GM12878 (cell line): ENCODE measurements around the gene CTNNA2. TPM values are rescaled to one million over a fixed set of nuclear protein-coding genes. Genes with fewer than 3 reads are reported as not detected.

Experiments
- ATAC-seq: fragments of 200-7000 bp; cut with Tn5 transposase; 3 replicates; pipeline ENCODE4 v1.9.1; 2020; ENCODE audit warnings: mild to moderate bottlenecking, moderate library complexity
- BruUV-seq: library from RNA; stranded (reverse); fragments of 400-500 nt; replicated peaks from 2 replicates; lab custom pipeline; 2021; lab: Mats Ljungman, UMichigan
- CTCF ChIA-PET: fragments of 300-600 bp; sonication (Branson Sonifier 250); formaldehyde crosslinking; extraction: SDS; loops from one replicate; lab custom pipeline; 2021; ENCODE audit warnings: inconsistent platforms; lab: Yijun Ruan, JAX
- POLR2A ChIA-PET: fragments of 350-600 bp; formaldehyde crosslinking; extraction: SDS; loops from one replicate; lab custom pipeline; 2021; ENCODE audit warnings: inconsistent platforms; lab: Charles Lee
- RAD21 ChIA-PET: fragments of 300-600 bp; sonication (Branson Sonifier 250); formaldehyde crosslinking; loops from one replicate; lab custom pipeline; 2023; ENCODE audit warnings: antibody characterized with exemption; ENCODE audit not compliant: unreplicated experiment; lab: Charles Lee
- SMC1A ChIA-PET: fragments of 300-600 bp; sonication (Branson Sonifier 250); formaldehyde crosslinking; loops from one replicate; lab custom pipeline; 2023; ENCODE audit not compliant: unreplicated experiment, uncharacterized antibody; lab: Charles Lee
- DNase-seq: peaks from one replicate; pipeline ENCODE4 v3.0.0-alpha.2; 2011; ENCODE audit warnings: low read depth, low spot score
- FAIRE-seq: peaks from 3 replicates; lab custom pipeline; 2011; peaks lifted over from hg19 to GRCh38; lab: Jason Lieb, UNC
- H2AFZ ChIP-seq: 2 replicates; pipeline ENCODE4 v1.6.0; 2011; ENCODE audit warnings: low read depth, low read length, control low read depth; ENCODE audit not compliant: control insufficient read depth
- H3K27ac ChIP-seq: 2 replicates; pipeline ENCODE4 v1.5.1; 2011; ENCODE audit warnings: control low read depth; ENCODE audit not compliant: control insufficient read depth, insufficient read depth
- H3K27me3 ChIP-seq, 2 experiments: replicated peaks in 1 of 2; 2 replicates each; pipeline versions ENCODE4 v1.6.0 to v1.6.1; 2011; ENCODE audit warnings: low read length in 1 of 2; ENCODE audit not compliant: control insufficient read depth in 2 of 2, insufficient read depth in 2 of 2
- H3K36me3 ChIP-seq, 2 experiments: 2 replicates each; pipeline ENCODE4 v1.5.1; 2011; ENCODE audit warnings: low read length in 1 of 2; ENCODE audit not compliant: control insufficient read depth in 2 of 2, insufficient read depth in 2 of 2
- H3K4me1 ChIP-seq: 2 replicates; pipeline ENCODE4 v1.6.1; 2011; ENCODE audit warnings: mild to moderate bottlenecking, low read length, moderate library complexity, mixed read lengths; ENCODE audit not compliant: control insufficient read depth, insufficient read depth
- H3K4me2 ChIP-seq: 2 replicates; pipeline ENCODE4 v1.6.0; 2011; ENCODE audit warnings: control low read depth; ENCODE audit not compliant: control insufficient read depth, insufficient read depth
- H3K4me3 ChIP-seq: fragments of 200-600 bp; sonication (generic); 2 replicates; pipeline ENCODE4 v1.5.1; 2016
- H3K79me2 ChIP-seq: 2 replicates; pipeline ENCODE4 v1.6.0; 2011; ENCODE audit warnings: low read length; ENCODE audit not compliant: control insufficient read depth, insufficient read depth
- H3K9ac ChIP-seq: 2 replicates; pipeline ENCODE4 v1.8.0; 2011; ENCODE audit warnings: low read length, control low read depth, mixed read lengths; ENCODE audit not compliant: control insufficient read depth, insufficient read depth
- H3K9me3 ChIP-seq: replicated peaks from 3 replicates; pipeline ENCODE4 v1.5.1; 2011; ENCODE audit warnings: mild to moderate bottlenecking, low read length; ENCODE audit not compliant: control insufficient read depth, insufficient read depth
- H4K20me1 ChIP-seq: 2 replicates; pipeline ENCODE4 v1.6.0; 2011; ENCODE audit not compliant: control insufficient read depth, insufficient read depth
- HDAC6 ChIP-seq: fragments of 200-600 bp; sonication (generic); IDR thresholded peaks from one replicate; pipeline ENCODE4 v1.8.0; 2017; ENCODE audit warnings: antibody characterized with exemption; ENCODE audit not compliant: unreplicated experiment
- LARP7 ChIP-seq: fragments of 450-650 bp; IDR thresholded peaks from 2 replicates; pipeline ENCODE4 v1.6.1; 2017; ENCODE audit warnings: mild to moderate bottlenecking
- MYB ChIP-seq: fragments of 150-350 bp; IDR thresholded peaks from 2 replicates; pipeline ENCODE4 v1.6.1; 2014; ENCODE audit warnings: mild to moderate bottlenecking, low read depth, low read length, borderline replicate concordance
- POLR2A ChIP-seq: IDR thresholded peaks from 2 replicates; pipeline ENCODE4 v1.6.1; 2011; ENCODE audit warnings: low read depth, mild to moderate bottlenecking, low read length
- POLR2AphosphoS5 ChIP-seq: IDR thresholded peaks from 2 replicates; pipeline ENCODE4 v1.6.1; 2011; ENCODE audit warnings: mild to moderate bottlenecking, low read length, inconsistent platforms
- TCF12 ChIP-seq: IDR thresholded peaks from 2 replicates; pipeline ENCODE4 v1.6.1; 2011; ENCODE audit warnings: low read depth, mild to moderate bottlenecking, low read length
- ZSCAN29 ChIP-seq: fragments of 450-650 bp; IDR thresholded peaks from 2 replicates; pipeline ENCODE4 v1.6.1; 2017; ENCODE audit warnings: mild to moderate bottlenecking, moderate library complexity
- WGBS: methylation state at CpG from one replicate; pipeline ENCODE4 v1.1.6; 2016; ENCODE audit warnings: low lambda C conversion rate; ENCODE audit not compliant: insufficient replicate concordance, insufficient coverage; ENCODE audit errors: missing lambda C conversion rate; 5-methylcytosine and 5-hydroxymethylcytosine counted together
- in situ Hi-C: fragments of 300-500 bp; cut with MboI; formaldehyde crosslinking; loops from 9 replicates; pipeline ENCODE4 v1.14.3; 2018; ENCODE audit warnings: mixed read lengths
- intact Hi-C: fragments of 100-400 bp; cut with micrococcal nuclease; formaldehyde crosslinking; loops from one replicate; pipeline ENCODE4 v1.14.2; 2022; ENCODE audit not compliant: unreplicated experiment
- polyA plus RNA-seq, 11 experiments: library from polyadenylated mRNA; depleted of rRNA in 4 of 11; unstranded in 6 of 11; stranded (reverse) in 5 of 11; fragments of >200 nt; fragmentation: Nextera tagmentation in 4 of 11; fragmentation: Illumina TruSeq in 1 of 11; extraction: Ambion mirVana in 4 of 11; extraction: Trizol in 1 of 11; gene quantifications; 1 replicate in 1 of 11; 2 replicates in 10 of 11; pipeline versions ENCODE4 v1.2.1 to v1.2.3, GENCODE V29; 2011 to 2016; ENCODE audit warnings: inconsistent platforms in 2 of 11, missing spikeins in 2 of 11, low read depth in 1 of 11
- total RNA-seq, 4 experiments: library from RNA; depleted of rRNA in 3 of 4; stranded (reverse); fragments of >200 nt in 3 of 4; fragmentation: Illumina TruSeq in 1 of 4; extraction: Trizol in 1 of 4; gene quantifications; 2 replicates each; pipeline versions ENCODE4 v1.2.1 to v1.2.3, GENCODE V29; 2013 to 2021
- TF ChIP-seq, protein P1 (sequence below): fragments of 450-650 bp; formaldehyde crosslinking; IDR thresholded peaks from 2 replicates; pipeline ENCODE4 v1.5.0; 2022; ENCODE audit warnings: mild to moderate bottlenecking, missing genetic modification characterization

The CTNNA2 gene
- total and polyA plus RNA-seq, 10 of the 15 experiments (the other 5 are each of a cell fraction or from before 2014, with no cell fraction given), result 2.4 to 36.2 (median 6.6) TPM

DNA sequence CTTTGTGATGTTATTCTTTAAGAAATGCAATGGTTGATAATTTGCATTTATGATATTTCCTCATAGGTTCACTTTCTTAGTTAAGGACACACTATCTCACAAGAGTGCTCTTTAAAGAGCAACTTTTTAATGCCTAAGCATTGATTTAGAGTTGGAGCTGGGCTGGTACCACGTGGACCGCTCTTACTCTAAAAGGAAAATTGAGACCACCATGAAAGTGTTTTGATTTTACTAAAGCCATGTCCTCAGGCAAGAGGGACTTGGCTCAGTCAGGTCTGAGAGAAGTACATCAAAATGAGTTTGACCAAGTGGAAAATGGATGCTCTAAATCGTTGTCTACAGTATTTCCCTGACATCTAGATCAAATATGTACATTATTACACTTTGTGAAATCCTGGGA lies 489.3 kb downstream of the CTNNA2 start:
- in situ Hi-C loops, result no loop called here

More for the DNA sequence above, 489.3 kb downstream of the CTNNA2 start:
- BruUV-seq, result no TSS peak
- Histone ChIP-seq H3K9ac (no peak overlapping the region), H3K79me2 (no peaks in the 10 kb centered on the region), H3K4me1 (no peaks in the 10 kb centered on the region), H4K20me1 (no peaks in the 10 kb centered on the region), H3K36me3 (no peaks in the 10 kb centered on the region), H3K27ac (no peak overlapping the region), H3K27me3 (no peaks in the 10 kb centered on the region), H2AFZ (no peak overlapping the region), H3K4me3 (no peak overlapping the region), H3K4me2 (no peak overlapping the region), H3K9me3 (no peaks in the 10 kb centered on the region)
- RAD21 ChIA-PET, result no interaction called here
- SMC1A ChIA-PET, result no interaction called here
- 17% methylated on average over 3 of the region's 3 CpGs for WGBS
- intact Hi-C loops, result no loop called here
- FAIRE-seq (no peak), DNase-seq (no peak), ATAC-seq (no peak)
- TF ChIP-seq MYB (no peak), LARP7 (no peak), ZSCAN29 (no peak), HDAC6 (no peak), POLR2A (no peak), POLR2AphosphoS5 (no peak), TCF12 (no peak)
- TF ChIP-seq, protein P1, sequence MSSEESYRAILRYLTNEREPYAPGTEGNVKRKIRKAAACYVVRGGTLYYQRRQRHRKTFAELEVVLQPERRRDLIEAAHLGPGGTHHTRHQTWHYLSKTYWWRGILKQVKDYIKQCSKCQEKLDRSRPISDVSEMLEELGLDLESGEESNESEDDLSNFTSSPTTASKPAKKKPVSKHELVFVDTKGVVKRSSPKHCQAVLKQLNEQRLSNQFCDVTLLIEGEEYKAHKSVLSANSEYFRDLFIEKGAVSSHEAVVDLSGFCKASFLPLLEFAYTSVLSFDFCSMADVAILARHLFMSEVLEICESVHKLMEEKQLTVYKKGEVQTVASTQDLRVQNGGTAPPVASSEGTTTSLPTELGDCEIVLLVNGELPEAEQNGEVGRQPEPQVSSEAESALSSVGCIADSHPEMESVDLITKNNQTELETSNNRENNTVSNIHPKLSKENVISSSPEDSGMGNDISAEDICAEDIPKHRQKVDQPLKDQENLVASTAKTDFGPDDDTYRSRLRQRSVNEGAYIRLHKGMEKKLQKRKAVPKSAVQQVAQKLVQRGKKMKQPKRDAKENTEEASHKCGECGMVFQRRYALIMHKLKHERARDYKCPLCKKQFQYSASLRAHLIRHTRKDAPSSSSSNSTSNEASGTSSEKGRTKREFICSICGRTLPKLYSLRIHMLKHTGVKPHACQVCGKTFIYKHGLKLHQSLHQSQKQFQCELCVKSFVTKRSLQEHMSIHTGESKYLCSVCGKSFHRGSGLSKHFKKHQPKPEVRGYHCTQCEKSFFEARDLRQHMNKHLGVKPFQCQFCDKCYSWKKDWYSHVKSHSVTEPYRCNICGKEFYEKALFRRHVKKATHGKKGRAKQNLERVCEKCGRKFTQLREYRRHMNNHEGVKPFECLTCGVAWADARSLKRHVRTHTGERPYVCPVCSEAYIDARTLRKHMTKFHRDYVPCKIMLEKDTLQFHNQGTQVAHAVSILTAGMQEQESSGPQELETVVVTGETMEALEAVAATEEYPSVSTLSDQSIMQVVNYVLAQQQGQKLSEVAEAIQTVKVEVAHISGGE (CRISPR knock-in tag), result no peak
- CTCF ChIA-PET, result no interaction called here
- POLR2A ChIA-PET, result no interaction called here
